H1 (cell line): ENCODE measurements around the gene ZMIZ1. TPM values are rescaled to one million over a fixed set of nuclear protein-coding genes. Genes with fewer than 3 reads are reported as not detected.

Experiments used
- CTCF ChIA-PET: fragments of 300-600 bp; sonication (Branson Sonifier 250); formaldehyde crosslinking; loops from one replicate; lab custom pipeline; 2021; ENCODE audit not compliant: partially characterized antibody; lab: Charles Lee
- POLR2A ChIA-PET: fragments of 300-600 bp; sonication (Branson Sonifier 250); formaldehyde crosslinking; loops from one replicate; lab custom pipeline; 2021; ENCODE audit warnings: inconsistent platforms; ENCODE audit not compliant: partially characterized antibody; lab: Charles Lee
- DNase-seq, 2 experiments: peaks; one replicate each; pipeline versions ENCODE4 v3.0.0 to v3.0.0-alpha.2; 2010 to 2022; ENCODE audit warnings: low spot score in 2 of 2, low read depth in 1 of 2, mixed read lengths in 1 of 2
- FAIRE-seq: peaks from 2 replicates; lab custom pipeline; 2011; peaks lifted over from hg19 to GRCh38; lab: Jason Lieb, UNC
- H2AFZ ChIP-seq: 2 replicates; pipeline ENCODE4 v1.8.1; 2012; ENCODE audit warnings: low read length, inconsistent platforms
- H2AK5ac ChIP-seq: 2 replicates; pipeline ENCODE4 v1.6.1; 2013; ENCODE audit warnings: low read depth, low read length
- H2BK120ac ChIP-seq: replicated peaks from 2 replicates; pipeline ENCODE3; 2013; ENCODE audit warnings: low read depth, low read length, inconsistent platforms
- H2BK12ac ChIP-seq: 2 replicates; pipeline ENCODE4 v1.6.1; 2013; ENCODE audit warnings: low read depth, low read length
- H2BK15ac ChIP-seq: 2 replicates; pipeline ENCODE4 v1.6.1; 2013; ENCODE audit warnings: low read length
- H2BK20ac ChIP-seq: 2 replicates; pipeline ENCODE4 v1.6.1; 2013; ENCODE audit warnings: low read length
- H2BK5ac ChIP-seq: 2 replicates; pipeline ENCODE4 v1.6.1; 2013; ENCODE audit warnings: low read depth, low read length
- H3K14ac ChIP-seq: 2 replicates; pipeline ENCODE4 v1.6.1; 2013; ENCODE audit warnings: inconsistent platforms; ENCODE audit not compliant: insufficient read length
- H3K18ac ChIP-seq: 2 replicates; pipeline ENCODE4 v1.6.1; 2013; ENCODE audit warnings: low read length; ENCODE audit errors: extremely low read depth
- H3K23ac ChIP-seq: 2 replicates; pipeline ENCODE4 v1.6.1; 2013; ENCODE audit warnings: inconsistent platforms; ENCODE audit not compliant: insufficient read length
- H3K23me2 ChIP-seq: 2 replicates; pipeline ENCODE4 v1.6.1; 2013; ENCODE audit warnings: low read depth, low read length
- H3K27ac ChIP-seq: 2 replicates; pipeline ENCODE4 v1.6.1; 2011; ENCODE audit warnings: low read depth, low read length, inconsistent platforms
- H3K27me3 ChIP-seq, 4 experiments: replicated peaks in 1 of 4; 1 replicate in 1 of 4; 2 replicates in 3 of 4; pipeline versions ENCODE4 v1.6.1 to v1.8.1; 2011 to 2013; ENCODE audit warnings: low read length in 3 of 4, mild to moderate bottlenecking in 3 of 4, inconsistent platforms in 2 of 4, mixed read lengths in 2 of 4, moderate library complexity in 1 of 4; ENCODE audit not compliant: control insufficient read depth in 3 of 4, insufficient read depth in 3 of 4; ENCODE audit errors: extremely low read depth in 1 of 4
- H3K36me3 ChIP-seq, 4 experiments: 2 replicates each; pipeline versions ENCODE4 v1.6.1 to v1.8.1; 2011 to 2013; ENCODE audit warnings: mild to moderate bottlenecking in 4 of 4, low read length in 3 of 4, moderate library complexity in 2 of 4, control low read depth in 1 of 4, inconsistent platforms in 1 of 4; ENCODE audit not compliant: insufficient read depth in 4 of 4, control insufficient read depth in 2 of 4
- H3K4ac ChIP-seq: replicated peaks from 2 replicates; pipeline ENCODE3; 2013; ENCODE audit warnings: low read length, low read depth, mixed read lengths, inconsistent platforms; ENCODE audit not compliant: insufficient read length
- H3K4me1 ChIP-seq, 4 experiments: replicated peaks in 1 of 4; 1 replicate in 1 of 4; 2 replicates in 3 of 4; pipeline versions ENCODE4 v1.6.1 to v1.8.1; 2011 to 2013; ENCODE audit warnings: low read length in 3 of 4, inconsistent platforms in 2 of 4, mixed read lengths in 1 of 4; ENCODE audit not compliant: insufficient read depth in 4 of 4, control insufficient read depth in 3 of 4
- H3K4me2 ChIP-seq, 2 experiments: 2 replicates each; pipeline versions ENCODE4 v1.6.1 to v1.8.1; 2011 to 2013; ENCODE audit warnings: low read depth in 2 of 2, low read length in 2 of 2, control low read depth in 1 of 2, inconsistent platforms in 1 of 2, mild to moderate bottlenecking in 1 of 2; ENCODE audit not compliant: insufficient read depth in 1 of 2
- H3K4me3 ChIP-seq, 4 experiments: fragments of 200-600, 300-600 bp in 1 of 4; sonication (generic), shearing (Covaris generic), sonication (Bioruptor Twin) in 1 of 4; 2 replicates each; pipeline versions ENCODE4 v1.5.1 to v1.8.1; 2011 to 2016; ENCODE audit warnings: low read length in 4 of 4, low read depth in 3 of 4, control low read depth in 2 of 4, inconsistent platforms in 2 of 4, mild to moderate bottlenecking in 2 of 4, mixed read lengths in 1 of 4, moderate library complexity in 1 of 4; ENCODE audit not compliant: insufficient read depth in 2 of 4; ENCODE audit errors: extremely low read depth in 1 of 4
- H3K56ac ChIP-seq: replicated peaks from 2 replicates; pipeline ENCODE3; 2013; ENCODE audit warnings: low read depth, mild to moderate bottlenecking, mixed read lengths, low read length, inconsistent platforms; ENCODE audit not compliant: insufficient read length
- H3K79me1 ChIP-seq: 2 replicates; pipeline ENCODE4 v1.6.1; 2013; ENCODE audit warnings: low read depth, low read length, control low read depth
- H3K79me2 ChIP-seq, 2 experiments: 2 replicates each; pipeline versions ENCODE4 v1.6.1 to v1.8.1; 2012 to 2013; ENCODE audit warnings: low read length in 2 of 2, mild to moderate bottlenecking in 2 of 2, inconsistent platforms in 1 of 2; ENCODE audit not compliant: insufficient read depth in 2 of 2, control insufficient read depth in 1 of 2
- H3K9ac ChIP-seq, 4 experiments: replicated peaks in 1 of 4; 1 replicate in 1 of 4; 2 replicates in 3 of 4; pipeline versions ENCODE4 v1.6.1 to v1.8.1; 2011 to 2013; ENCODE audit warnings: low read depth in 3 of 4, low read length in 3 of 4, control low read depth in 2 of 4, mild to moderate bottlenecking in 2 of 4, moderate library complexity in 2 of 4, inconsistent platforms in 1 of 4; ENCODE audit errors: extremely low read depth in 1 of 4
- H3K9me3 ChIP-seq, 2 experiments: 2 replicates each; pipeline versions ENCODE4 v1.6.1 to v1.8.1; 2012 to 2013; ENCODE audit warnings: mild to moderate bottlenecking in 2 of 2, moderate library complexity in 2 of 2, control low read depth in 1 of 2, inconsistent platforms in 1 of 2, low read depth in 1 of 2, low read length in 1 of 2, mixed read lengths in 1 of 2; ENCODE audit not compliant: insufficient read depth in 2 of 2
- H4K20me1 ChIP-seq, 2 experiments: replicated peaks in 1 of 2; 2 replicates each; pipeline versions ENCODE3 to v1.8.1; 2011 to 2013; ENCODE audit warnings: inconsistent platforms in 2 of 2, low read length in 2 of 2, mild to moderate bottlenecking in 1 of 2; ENCODE audit not compliant: insufficient read depth in 2 of 2, control insufficient read depth in 1 of 2
- H4K5ac ChIP-seq: 2 replicates; pipeline ENCODE4 v1.6.1; 2013; ENCODE audit warnings: low read length, low read depth, mixed read lengths, inconsistent platforms; ENCODE audit not compliant: insufficient read length
- H4K8ac ChIP-seq: 2 replicates; pipeline ENCODE4 v1.8.0; 2013; ENCODE audit warnings: mild to moderate bottlenecking, moderate library complexity, low read length, inconsistent platforms; ENCODE audit not compliant: insufficient read depth; ENCODE audit errors: extremely low read depth
- H4K91ac ChIP-seq: replicated peaks from 2 replicates; pipeline ENCODE3; 2013; ENCODE audit warnings: low read length, mixed read lengths, inconsistent platforms; ENCODE audit not compliant: insufficient read length
- PHF8 ChIP-seq: fragments of 200-600 bp; sonication (generic); conservative IDR thresholded peaks from 2 replicates; pipeline ENCODE4 v1.7.1; 2012; ENCODE audit warnings: low read depth, mild to moderate bottlenecking, inconsistent platforms, low read length, moderate library complexity
- RXRA ChIP-seq: IDR thresholded peaks from 2 replicates; pipeline ENCODE4 v1.6.1; 2011; ENCODE audit warnings: low read depth, mild to moderate bottlenecking, low read length, moderate library complexity; ENCODE audit not compliant: insufficient read depth
- WGBS, 2 experiments: shearing (Covaris generic) in 1 of 2; methylation state at CpG; one replicate each; pipeline versions ENCODE4 v1.1.6 to v1.1.7; 2013 to 2015; ENCODE audit warnings: low lambda C conversion rate in 2 of 2, mixed read lengths in 2 of 2, inconsistent platforms in 1 of 2, low coverage in 1 of 2, missing lambda C conversion rate in 1 of 2; ENCODE audit not compliant: insufficient replicate concordance in 2 of 2, insufficient coverage in 1 of 2, insufficient read length in 1 of 2; ENCODE audit errors: extremely low coverage in 1 of 2, missing lambda C conversion rate in 1 of 2; 5-methylcytosine and 5-hydroxymethylcytosine counted together
- polyA plus RNA-seq, 7 experiments: library from polyadenylated mRNA; depleted of rRNA in 3 of 7; stranded (reverse) in 5 of 7; unstranded in 2 of 7; fragments of >200 nt in 5 of 7; fragments of 200-250 nt in 2 of 7; gene quantifications; 1 replicate in 5 of 7; 2 replicates in 1 of 7; 4 replicates in 1 of 7; pipeline versions ENCODE4 v1.2.1 to v1.2.3, GENCODE V29; 2011 to 2013; ENCODE audit warnings: missing spikeins in 2 of 7, mixed read lengths in 2 of 7
- total RNA-seq: library from RNA; stranded (reverse); fragmentation: NEBNext Ultra II Directional; extraction: Animal tissue kit (Norgen Biotek cat#: 25700); gene quantifications from 2 replicates; pipeline ENCODE4 v1.2.1, GENCODE V29; 2021

ZMIZ1 gene
- total and polyA plus RNA-seq, 2 of the 8 experiments (the other 6 are each of a cell fraction or from before 2014, with no cell fraction given) = 8.1 to 28.0 TPM

GRCh38 chr10:79305988-79306387 lies 237.2 kb downstream of the ZMIZ1 start:
- no peaks in the 10 kb centered on the region for H3K79me2 ChIP-seq
- ChIA-PET POLR2A (interaction anchor here (1.7 kb wide), 1 partner anchor 10 kb away, joined by 3 read pairs; no protein-coding TSS in a partner anchor), CTCF (interaction anchor here (1.5 to 1.7 kb wide), 2 partner anchors 13 to 25 kb away, joined by 3 to 6 read pairs; no protein-coding TSS in a partner anchor)
- no peak overlapping the region for H2BK5ac ChIP-seq
- H3K4ac ChIP-seq = no peak overlapping the region
- no peaks in the 10 kb centered on the region for H3K9me3 ChIP-seq
- H3K4me2 ChIP-seq = no peak overlapping the region
- no peak overlapping the region for H3K18ac ChIP-seq
- H3K36me3 ChIP-seq = peaks cover 10 to 65% (median 31%) of the 10 kb centered on the region in 4 experiments; a peak in 5 of 8 replicates
- H3K79me1 ChIP-seq = no peaks in the 10 kb centered on the region
- H3K14ac ChIP-seq = no peak overlapping the region
- peaks cover 6 to 12% of the 10 kb centered on the region in 2 experiments for H4K20me1 ChIP-seq
- H3K23me2 ChIP-seq = no peaks in the 10 kb centered on the region
- FAIRE-seq (no peak), DNase-seq (no peak)
- no peak overlapping the region for H2BK15ac ChIP-seq
- 98% methylated on average over 7 of the region's 15 CpGs; no CpG with 5 or more reads in 1 of the 2 experiments for WGBS, 2 experiments
- no peak overlapping the region for H3K23ac ChIP-seq
- H4K5ac ChIP-seq = no peak overlapping the region
- no peak overlapping the region for H4K8ac ChIP-seq
- no peak overlapping the region for H2BK120ac ChIP-seq
- H3K4me3 ChIP-seq = no peak overlapping the region
- no peak overlapping the region for H2AK5ac ChIP-seq
- no peak overlapping the region for H3K9ac ChIP-seq
- H2BK12ac ChIP-seq = no peak overlapping the region
- H3K27me3 ChIP-seq = no peaks in the 10 kb centered on the region
- no peak overlapping the region for H2AFZ ChIP-seq
- H3K4me1 ChIP-seq = peaks cover 0 to 2% (median 0%) of the 10 kb centered on the region in 4 experiments; a peak in 1 of 7 replicates
- no peak overlapping the region for H4K91ac ChIP-seq
- no peak overlapping the region for H3K27ac ChIP-seq
- H3K56ac ChIP-seq = no peak overlapping the region
- no peak overlapping the region for H2BK20ac ChIP-seq
- TF ChIP-seq PHF8 = no peak
- TF ChIP-seq RXRA = no peak
